Liver (tissue), 9 donors: ENCODE measurements around the gene CISD1. TPM values are rescaled to one million over a fixed set of nuclear protein-coding genes. Genes with fewer than 3 reads are reported as not detected.

ENCODE experiments used
- DNase-seq: peaks from one replicate; pipeline ENCODE4 v3.0.0-alpha.2; 2017; ENCODE audit warnings: low spot score
- H3K27ac ChIP-seq, 2 donors: one replicate each; pipeline ENCODE4 v1.7.0; 2013; ENCODE audit warnings: inconsistent platforms in 2 of 2, low read length in 2 of 2, control low read depth in 1 of 2, low read depth in 1 of 2, mild to moderate bottlenecking in 1 of 2
- H3K27me3 ChIP-seq, 4 donors: one replicate each; pipeline versions ENCODE4 v1.6.1 to v1.7.0; 2013; ENCODE audit warnings: low read length in 3 of 4, inconsistent platforms in 1 of 4, mild to moderate bottlenecking in 1 of 4, moderate library complexity in 1 of 4; ENCODE audit not compliant: control insufficient read depth in 4 of 4, insufficient read depth in 4 of 4
- H3K36me3 ChIP-seq, 4 donors: one replicate each; pipeline versions ENCODE4 v1.6.1 to v1.7.0; 2013; ENCODE audit warnings: low read length in 3 of 4, mild to moderate bottlenecking in 3 of 4, low read depth in 1 of 4, moderate library complexity in 1 of 4; ENCODE audit not compliant: control insufficient read depth in 4 of 4, insufficient read depth in 3 of 4
- H3K4me1 ChIP-seq, 4 donors: one replicate each; pipeline versions ENCODE4 v1.6.1 to v1.7.0; 2013; ENCODE audit warnings: low read length in 3 of 4, mild to moderate bottlenecking in 3 of 4, moderate library complexity in 1 of 4; ENCODE audit not compliant: control insufficient read depth in 4 of 4, insufficient read depth in 4 of 4
- H3K4me3 ChIP-seq, 3 donors: one replicate each; pipeline versions ENCODE4 v1.6.1 to v1.7.0; 2013; ENCODE audit warnings: low read length in 3 of 3, control low read depth in 1 of 3, low read depth in 1 of 3, mild to moderate bottlenecking in 1 of 3
- H3K9ac ChIP-seq, 2 donors: one replicate each; pipeline ENCODE4 v1.7.0; 2013; ENCODE audit warnings: low read length in 2 of 2, mild to moderate bottlenecking in 2 of 2, moderate library complexity in 2 of 2, control low read depth in 1 of 2, low read depth in 1 of 2
- H3K9me3 ChIP-seq, 4 donors: one replicate each; pipeline versions ENCODE4 v1.6.1 to v1.7.0; 2013; ENCODE audit warnings: low read length in 3 of 4; ENCODE audit not compliant: control insufficient read depth in 4 of 4
- EGR1 ChIP-seq, 2 donors: IDR thresholded peaks; 2 replicates each; pipeline ENCODE4 v1.6.1; 2016 to 2018; ENCODE audit warnings: antibody characterized with exemption in 2 of 2, low read depth in 2 of 2
- FOXA1 ChIP-seq: IDR thresholded peaks from 2 replicates; pipeline ENCODE4 v1.6.1; 2016; ENCODE audit warnings: antibody characterized with exemption
- FOXA2 ChIP-seq: IDR thresholded peaks from 2 replicates; pipeline ENCODE4 v1.6.1; 2016; ENCODE audit warnings: antibody characterized with exemption
- HNF4A ChIP-seq, 2 donors: conservative IDR thresholded peaks; 2 replicates each; pipeline ENCODE4 v1.6.1; 2016; ENCODE audit warnings: antibody characterized with exemption in 2 of 2, mild to moderate bottlenecking in 2 of 2
- HNF4G ChIP-seq: IDR thresholded peaks from 2 replicates; pipeline ENCODE4 v1.6.1; 2016; ENCODE audit warnings: antibody characterized with exemption
- NR2F2 ChIP-seq: IDR thresholded peaks from 2 replicates; pipeline ENCODE4 v1.6.1; 2016; ENCODE audit warnings: antibody characterized with exemption
- RAD21 ChIP-seq, 2 donors: IDR thresholded peaks; 2 replicates each; pipeline ENCODE4 v1.6.1; 2016; ENCODE audit warnings: antibody characterized with exemption in 2 of 2, mild to moderate bottlenecking in 2 of 2
- RXRA ChIP-seq, 2 donors: IDR thresholded peaks; 2 replicates each; pipeline ENCODE4 v1.6.1; 2017 to 2018; ENCODE audit warnings: antibody characterized with exemption in 2 of 2, mild to moderate bottlenecking in 1 of 2
- SP1 ChIP-seq: IDR thresholded peaks from 2 replicates; pipeline ENCODE4 v1.6.1; 2018; ENCODE audit warnings: antibody characterized with exemption, mild to moderate bottlenecking
- TAF1 ChIP-seq: conservative IDR thresholded peaks from 2 replicates; pipeline ENCODE4 v1.6.1; 2016; ENCODE audit warnings: antibody characterized with exemption, mild to moderate bottlenecking
- YY1 ChIP-seq: IDR thresholded peaks from 2 replicates; pipeline ENCODE4 v1.6.1; 2016; ENCODE audit warnings: antibody characterized with exemption, mild to moderate bottlenecking
- WGBS: extraction: QIAGEN DNeasy Blood & Tissue Kit; methylation state at CpG from one replicate; pipeline ENCODE4 v1.1.7; 2013; 5-methylcytosine and 5-hydroxymethylcytosine counted together
- polyA plus RNA-seq, 2 donors: library from polyadenylated mRNA; stranded (reverse) in 1 of 2; unstranded in 1 of 2; fragments of 200-250 nt in 1 of 2; fragments of >200 nt in 1 of 2; fragmentation: Nextera tagmentation in 1 of 2; extraction: Ambion mirVana in 1 of 2; gene quantifications; one replicate each; pipeline versions ENCODE4 v1.2.1 to v1.2.3, GENCODE V29; 2013 to 2015
- total RNA-seq, 2 donors: library from RNA; depleted of rRNA; stranded (reverse); fragments of >200 nt; gene quantifications; one replicate each; pipeline ENCODE4 v1.2.3, GENCODE V29; 2014
- TF ChIP-seq, protein P1 (sequence below): fragments of 150-350 bp; IDR thresholded peaks from 2 replicates; pipeline ENCODE4 v1.5.1; 2017; ENCODE audit warnings: improper control_type of control experiment, low read depth, low read length; ENCODE audit not compliant: missing input control
- TF ChIP-seq, protein P2 (sequence below): IDR thresholded peaks from 2 replicates; pipeline ENCODE4 v1.6.1; 2016; ENCODE audit warnings: antibody characterized with exemption, mild to moderate bottlenecking
- TF ChIP-seq, protein P3 (sequence below): IDR thresholded peaks from 2 replicates; pipeline ENCODE4 v1.6.1; 2016; ENCODE audit warnings: antibody characterized with exemption
- TF ChIP-seq, protein P4 (sequence below): IDR thresholded peaks from 2 replicates; pipeline ENCODE4 v1.6.1; 2016; ENCODE audit warnings: antibody characterized with exemption
- donor health status: healthy.
- donor health status: healthy.
- donor health status: healthy.
- donor health status: healthy.
- donor health status: healthy.

The CISD1 gene
- total and polyA plus RNA-seq, 4 donors: 8.5 to 141 (median 15.5) TPM

DNA sequence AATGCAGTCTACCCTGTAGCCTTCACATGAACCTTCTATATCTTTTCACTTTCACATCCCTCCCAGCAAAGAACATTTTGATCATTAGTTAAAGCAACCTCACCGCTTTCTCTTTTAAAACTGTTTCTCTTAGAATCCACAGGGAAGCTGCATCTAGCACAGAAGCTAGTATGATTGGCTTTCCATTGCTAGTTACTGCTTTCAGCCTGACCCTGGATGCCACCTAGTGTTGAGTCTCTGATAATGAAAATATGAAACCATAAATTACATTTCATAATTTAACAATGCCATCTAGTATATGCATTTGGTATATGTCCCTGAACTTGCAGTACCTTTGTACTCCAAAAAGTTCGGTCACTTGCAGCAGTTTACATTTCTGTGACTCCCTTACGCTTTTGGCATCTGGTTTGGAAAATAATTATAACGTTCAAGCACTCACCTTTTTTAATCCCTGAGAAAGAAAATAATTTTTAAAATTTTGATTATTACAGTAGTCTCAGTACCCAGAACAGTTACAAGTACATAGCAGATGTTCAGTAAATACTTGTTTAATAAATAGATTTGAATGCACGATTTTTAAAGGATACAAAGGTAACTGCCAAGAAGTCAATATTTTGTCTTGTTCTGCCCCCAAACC, 22.7 kb downstream of the CISD1 start:
- no peak overlapping the region for H3K27ac ChIP-seq
- H3K27me3 ChIP-seq: no peaks in the 10 kb centered on the region
- WGBS: 72% methylated on average over 5 of the region's 5 CpGs
- no peaks in the 10 kb centered on the region for H3K4me1 ChIP-seq
- H3K9ac ChIP-seq: no peak overlapping the region
- no peak for TF ChIP-seq FOXA1
- no peak for TF ChIP-seq NR2F2
- TF ChIP-seq, protein P1, sequence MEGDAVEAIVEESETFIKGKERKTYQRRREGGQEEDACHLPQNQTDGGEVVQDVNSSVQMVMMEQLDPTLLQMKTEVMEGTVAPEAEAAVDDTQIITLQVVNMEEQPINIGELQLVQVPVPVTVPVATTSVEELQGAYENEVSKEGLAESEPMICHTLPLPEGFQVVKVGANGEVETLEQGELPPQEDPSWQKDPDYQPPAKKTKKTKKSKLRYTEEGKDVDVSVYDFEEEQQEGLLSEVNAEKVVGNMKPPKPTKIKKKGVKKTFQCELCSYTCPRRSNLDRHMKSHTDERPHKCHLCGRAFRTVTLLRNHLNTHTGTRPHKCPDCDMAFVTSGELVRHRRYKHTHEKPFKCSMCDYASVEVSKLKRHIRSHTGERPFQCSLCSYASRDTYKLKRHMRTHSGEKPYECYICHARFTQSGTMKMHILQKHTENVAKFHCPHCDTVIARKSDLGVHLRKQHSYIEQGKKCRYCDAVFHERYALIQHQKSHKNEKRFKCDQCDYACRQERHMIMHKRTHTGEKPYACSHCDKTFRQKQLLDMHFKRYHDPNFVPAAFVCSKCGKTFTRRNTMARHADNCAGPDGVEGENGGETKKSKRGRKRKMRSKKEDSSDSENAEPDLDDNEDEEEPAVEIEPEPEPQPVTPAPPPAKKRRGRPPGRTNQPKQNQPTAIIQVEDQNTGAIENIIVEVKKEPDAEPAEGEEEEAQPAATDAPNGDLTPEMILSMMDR: peak; percentile 78
- TF ChIP-seq RAD21 (IDR thresholded peaks at IDR 0.05): peak; percentile 99
- DNase-seq: no peak
- no peaks in the 10 kb centered on the region for H3K9me3 ChIP-seq
- H3K36me3 ChIP-seq: no peaks in the 10 kb centered on the region
- H3K4me3 ChIP-seq: no peak overlapping the region

DNA sequence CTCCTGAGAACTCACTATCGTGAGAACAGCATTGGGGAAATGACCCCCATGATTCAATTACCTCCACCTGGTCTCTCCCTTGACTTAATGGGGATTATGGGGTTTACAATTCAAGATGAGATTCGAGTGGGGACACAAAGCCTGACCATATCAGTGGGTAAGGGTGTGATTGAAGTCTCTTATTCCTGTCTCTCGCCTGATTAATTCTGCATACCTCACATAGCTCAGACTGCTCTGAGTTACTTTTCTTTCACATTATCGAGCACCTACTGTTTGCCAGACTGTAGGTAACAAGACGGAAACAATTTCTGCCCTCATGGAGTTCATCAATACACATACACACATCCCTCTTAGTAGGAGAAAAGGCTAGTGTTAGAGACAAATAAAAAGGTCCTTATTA, 25.0 kb downstream of the CISD1 start:
- no peak overlapping the region for H3K27ac ChIP-seq
- H3K9me3 ChIP-seq: no peaks in the 10 kb centered on the region
- H3K4me1 ChIP-seq: no peaks in the 10 kb centered on the region
- TF ChIP-seq HNF4G (no peak), RXRA (IDR thresholded peaks at IDR 0.05) (no peak)
- TF ChIP-seq, protein P2, sequence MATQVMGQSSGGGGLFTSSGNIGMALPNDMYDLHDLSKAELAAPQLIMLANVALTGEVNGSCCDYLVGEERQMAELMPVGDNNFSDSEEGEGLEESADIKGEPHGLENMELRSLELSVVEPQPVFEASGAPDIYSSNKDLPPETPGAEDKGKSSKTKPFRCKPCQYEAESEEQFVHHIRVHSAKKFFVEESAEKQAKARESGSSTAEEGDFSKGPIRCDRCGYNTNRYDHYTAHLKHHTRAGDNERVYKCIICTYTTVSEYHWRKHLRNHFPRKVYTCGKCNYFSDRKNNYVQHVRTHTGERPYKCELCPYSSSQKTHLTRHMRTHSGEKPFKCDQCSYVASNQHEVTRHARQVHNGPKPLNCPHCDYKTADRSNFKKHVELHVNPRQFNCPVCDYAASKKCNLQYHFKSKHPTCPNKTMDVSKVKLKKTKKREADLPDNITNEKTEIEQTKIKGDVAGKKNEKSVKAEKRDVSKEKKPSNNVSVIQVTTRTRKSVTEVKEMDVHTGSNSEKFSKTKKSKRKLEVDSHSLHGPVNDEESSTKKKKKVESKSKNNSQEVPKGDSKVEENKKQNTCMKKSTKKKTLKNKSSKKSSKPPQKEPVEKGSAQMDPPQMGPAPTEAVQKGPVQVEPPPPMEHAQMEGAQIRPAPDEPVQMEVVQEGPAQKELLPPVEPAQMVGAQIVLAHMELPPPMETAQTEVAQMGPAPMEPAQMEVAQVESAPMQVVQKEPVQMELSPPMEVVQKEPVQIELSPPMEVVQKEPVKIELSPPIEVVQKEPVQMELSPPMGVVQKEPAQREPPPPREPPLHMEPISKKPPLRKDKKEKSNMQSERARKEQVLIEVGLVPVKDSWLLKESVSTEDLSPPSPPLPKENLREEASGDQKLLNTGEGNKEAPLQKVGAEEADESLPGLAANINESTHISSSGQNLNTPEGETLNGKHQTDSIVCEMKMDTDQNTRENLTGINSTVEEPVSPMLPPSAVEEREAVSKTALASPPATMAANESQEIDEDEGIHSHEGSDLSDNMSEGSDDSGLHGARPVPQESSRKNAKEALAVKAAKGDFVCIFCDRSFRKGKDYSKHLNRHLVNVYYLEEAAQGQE: no peak
- TF ChIP-seq, protein P3, sequence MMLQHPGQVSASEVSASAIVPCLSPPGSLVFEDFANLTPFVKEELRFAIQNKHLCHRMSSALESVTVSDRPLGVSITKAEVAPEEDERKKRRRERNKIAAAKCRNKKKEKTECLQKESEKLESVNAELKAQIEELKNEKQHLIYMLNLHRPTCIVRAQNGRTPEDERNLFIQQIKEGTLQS: no peak
- H3K27me3 ChIP-seq: no peaks in the 10 kb centered on the region
- H3K36me3 ChIP-seq: no peaks in the 10 kb centered on the region
- no peak overlapping the region for H3K4me3 ChIP-seq
- no peak for DNase-seq
- no peak overlapping the region for H3K9ac ChIP-seq
- WGBS: 87% methylated on average over 5 of the region's 5 CpGs

DNA sequence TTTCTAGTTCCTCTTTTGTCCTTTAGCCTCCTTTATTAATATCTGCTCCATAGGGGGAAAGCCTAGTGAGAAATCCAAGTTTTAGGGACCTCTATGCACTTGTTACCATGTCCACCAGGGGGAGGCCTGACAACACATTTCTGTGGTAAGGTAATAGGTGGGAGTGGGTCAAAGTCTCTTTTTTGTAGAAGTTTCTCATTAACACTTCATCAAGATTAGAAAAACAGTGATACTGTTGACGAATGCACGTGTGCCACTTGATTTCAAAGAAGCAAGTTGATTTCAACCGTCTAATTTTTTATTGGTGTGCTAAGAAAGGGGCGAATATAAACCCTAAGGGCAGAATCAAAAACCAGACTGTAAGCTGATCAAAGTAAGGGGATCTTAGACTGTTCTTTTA, 30.6 kb downstream of the CISD1 start:
- Histone ChIP-seq H3K4me3 (peak overlapping the region in 1 of 3 donors; percentile 27), H3K27ac (no peak overlapping the region), H3K36me3 (no peaks in the 10 kb centered on the region), H3K9me3 (no peaks in the 10 kb centered on the region), H3K27me3 (peaks cover 0 to 3% (median 0%) of the 10 kb centered on the region in 4 donors), H3K4me1 (no peaks in the 10 kb centered on the region), H3K9ac (no peak overlapping the region)
- WGBS: 9% methylated on average over 4 of the region's 4 CpGs
- DNase-seq: peak; percentile 61
- TF ChIP-seq SP1 (peak; percentile 11), EGR1 (IDR thresholded peaks at IDR 0.05; ENCODE audit: low read depth in 2 of 2) (no peak), FOXA2 (no peak), FOXA1 (no peak), RXRA (IDR thresholded peaks at IDR 0.05) (no peak), HNF4A (conservative IDR thresholded peaks at IDR 0.05) (peak; percentile 48 to 71), YY1 (no peak), RAD21 (IDR thresholded peaks at IDR 0.05) (peak; percentile 88 to 91), HNF4G (peak; percentile 50), TAF1 (no peak), NR2F2 (no peak)
- TF ChIP-seq, protein P4, sequence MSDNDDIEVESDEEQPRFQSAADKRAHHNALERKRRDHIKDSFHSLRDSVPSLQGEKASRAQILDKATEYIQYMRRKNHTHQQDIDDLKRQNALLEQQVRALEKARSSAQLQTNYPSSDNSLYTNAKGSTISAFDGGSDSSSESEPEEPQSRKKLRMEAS: no peak
- TF ChIP-seq, protein P2: no peak
- TF ChIP-seq, protein P1: peak; percentile 87
